ENCODE results near the gene OPCML. TPM values are rescaled to one million over a fixed set of nuclear protein-coding genes. Genes with fewer than 3 reads are reported as not detected.

The OPCML gene
- total and polyA plus RNA-seq, 2 experiments from 2014 or later, result 1.2 to 4.4 TPM

- TF ChIP-seq, protein P1, sequence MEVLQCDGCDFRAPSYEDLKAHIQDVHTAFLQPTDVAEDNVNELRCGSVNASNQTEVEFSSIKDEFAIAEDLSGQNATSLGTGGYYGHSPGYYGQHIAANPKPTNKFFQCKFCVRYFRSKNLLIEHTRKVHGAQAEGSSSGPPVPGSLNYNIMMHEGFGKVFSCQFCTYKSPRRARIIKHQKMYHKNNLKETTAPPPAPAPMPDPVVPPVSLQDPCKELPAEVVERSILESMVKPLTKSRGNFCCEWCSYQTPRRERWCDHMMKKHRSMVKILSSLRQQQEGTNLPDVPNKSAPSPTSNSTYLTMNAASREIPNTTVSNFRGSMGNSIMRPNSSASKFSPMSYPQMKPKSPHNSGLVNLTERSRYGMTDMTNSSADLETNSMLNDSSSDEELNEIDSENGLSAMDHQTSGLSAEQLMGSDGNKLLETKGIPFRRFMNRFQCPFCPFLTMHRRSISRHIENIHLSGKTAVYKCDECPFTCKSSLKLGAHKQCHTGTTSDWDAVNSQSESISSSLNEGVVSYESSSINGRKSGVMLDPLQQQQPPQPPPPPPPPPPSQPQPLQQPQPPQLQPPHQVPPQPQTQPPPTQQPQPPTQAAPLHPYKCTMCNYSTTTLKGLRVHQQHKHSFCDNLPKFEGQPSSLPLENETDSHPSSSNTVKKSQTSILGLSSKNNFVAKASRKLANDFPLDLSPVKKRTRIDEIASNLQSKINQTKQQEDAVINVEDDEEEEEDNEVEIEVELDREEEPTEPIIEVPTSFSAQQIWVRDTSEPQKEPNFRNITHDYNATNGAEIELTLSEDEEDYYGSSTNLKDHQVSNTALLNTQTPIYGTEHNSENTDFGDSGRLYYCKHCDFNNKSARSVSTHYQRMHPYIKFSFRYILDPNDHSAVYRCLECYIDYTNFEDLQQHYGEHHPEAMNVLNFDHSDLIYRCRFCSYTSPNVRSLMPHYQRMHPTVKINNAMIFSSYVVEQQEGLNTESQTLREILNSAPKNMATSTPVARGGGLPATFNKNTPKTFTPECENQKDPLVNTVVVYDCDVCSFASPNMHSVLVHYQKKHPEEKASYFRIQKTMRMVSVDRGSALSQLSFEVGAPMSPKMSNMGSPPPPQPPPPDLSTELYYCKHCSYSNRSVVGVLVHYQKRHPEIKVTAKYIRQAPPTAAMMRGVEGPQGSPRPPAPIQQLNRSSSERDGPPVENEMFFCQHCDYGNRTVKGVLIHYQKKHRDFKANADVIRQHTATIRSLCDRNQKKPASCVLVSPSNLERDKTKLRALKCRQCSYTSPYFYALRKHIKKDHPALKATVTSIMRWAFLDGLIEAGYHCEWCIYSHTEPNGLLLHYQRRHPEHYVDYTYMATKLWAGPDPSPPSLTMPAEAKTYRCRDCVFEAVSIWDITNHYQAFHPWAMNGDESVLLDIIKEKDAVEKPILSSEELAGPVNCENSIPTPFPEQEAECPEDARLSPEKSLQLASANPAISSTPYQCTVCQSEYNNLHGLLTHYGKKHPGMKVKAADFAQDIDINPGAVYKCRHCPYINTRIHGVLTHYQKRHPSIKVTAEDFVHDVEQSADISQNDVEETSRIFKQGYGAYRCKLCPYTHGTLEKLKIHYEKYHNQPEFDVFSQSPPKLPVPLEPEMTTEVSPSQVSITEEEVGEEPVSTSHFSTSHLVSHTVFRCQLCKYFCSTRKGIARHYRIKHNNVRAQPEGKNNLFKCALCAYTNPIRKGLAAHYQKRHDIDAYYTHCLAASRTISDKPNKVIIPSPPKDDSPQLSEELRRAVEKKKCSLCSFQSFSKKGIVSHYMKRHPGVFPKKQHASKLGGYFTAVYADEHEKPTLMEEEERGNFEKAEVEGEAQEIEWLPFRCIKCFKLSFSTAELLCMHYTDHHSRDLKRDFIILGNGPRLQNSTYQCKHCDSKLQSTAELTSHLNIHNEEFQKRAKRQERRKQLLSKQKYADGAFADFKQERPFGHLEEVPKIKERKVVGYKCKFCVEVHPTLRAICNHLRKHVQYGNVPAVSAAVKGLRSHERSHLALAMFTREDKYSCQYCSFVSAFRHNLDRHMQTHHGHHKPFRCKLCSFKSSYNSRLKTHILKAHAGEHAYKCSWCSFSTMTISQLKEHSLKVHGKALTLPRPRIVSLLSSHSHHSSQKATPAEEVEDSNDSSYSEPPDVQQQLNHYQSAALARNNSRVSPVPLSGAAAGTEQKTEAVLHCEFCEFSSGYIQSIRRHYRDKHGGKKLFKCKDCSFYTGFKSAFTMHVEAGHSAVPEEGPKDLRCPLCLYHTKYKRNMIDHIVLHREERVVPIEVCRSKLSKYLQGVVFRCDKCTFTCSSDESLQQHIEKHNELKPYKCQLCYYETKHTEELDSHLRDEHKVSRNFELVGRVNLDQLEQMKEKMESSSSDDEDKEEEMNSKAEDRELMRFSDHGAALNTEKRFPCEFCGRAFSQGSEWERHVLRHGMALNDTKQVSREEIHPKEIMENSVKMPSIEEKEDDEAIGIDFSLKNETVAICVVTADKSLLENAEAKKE (CRISPR knock-in tag; IDR thresholded peaks at IDR 0.05), result no peak
- TF ChIP-seq ZNF331 (CRISPR knock-in tag; IDR thresholded peaks at IDR 0.05; ENCODE audit: low read depth) (no peak), ZNF114 (CRISPR knock-in tag; IDR thresholded peaks at IDR 0.05) (no peak), CREB1 (CRISPR knock-in tag; IDR thresholded peaks at IDR 0.05; ENCODE audit: low read depth) (no peak), NANOG (IDR thresholded peaks at IDR 0.05; ENCODE audit: borderline replicate concordance) (no peak), JUNB (IDR thresholded peaks at IDR 0.05; ENCODE audit: unreplicated experiment) (no peak), STAT1 (IDR thresholded peaks at IDR 0.05; ENCODE audit: unreplicated experiment) (no peak), EZH2 (IDR thresholded peaks at IDR 0.05; ENCODE audit: low read depth, unreplicated experiment) (no peak)
These were observed 1004.1 kb downstream of the OPCML start (continued) for GRCh38 chr11:132528181-132528580.

DNA sequence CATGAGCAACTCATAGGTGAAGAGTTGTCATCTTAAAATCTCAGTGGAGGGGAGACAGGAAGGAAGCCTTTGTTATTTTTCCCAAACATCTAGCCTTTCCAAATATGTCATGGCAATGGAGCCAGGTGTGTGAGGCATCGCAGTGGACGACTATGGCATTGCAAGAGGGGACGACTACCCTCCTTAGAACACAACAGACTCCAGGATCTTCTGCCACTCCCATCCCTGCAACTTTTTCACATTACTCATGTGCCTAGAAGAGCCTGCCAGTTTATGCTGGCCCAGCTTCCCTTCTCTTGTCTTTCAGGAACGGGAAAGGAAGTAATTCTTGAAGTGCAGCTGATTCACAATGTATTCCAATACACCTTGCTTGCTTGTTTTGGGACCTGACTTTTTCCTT, 1008.4 kb downstream of the OPCML start:
- H3K36me3 Mint-ChIP-seq (ENCODE audit: low read depth), result no peaks in the 10 kb centered on the region
- Histone ChIP-seq H4K20me1 (replicated peaks; ENCODE audit: insufficient read depth) (no peaks in the 10 kb centered on the region), H3K27ac (ENCODE audit: low read depth) (no peak overlapping the region), H3K9me2 (ENCODE audit: insufficient read depth) (0 out of 2 replicates have a peak, but pooled peaks cover 6% of the 10 kb centered on the region), H3K4me3 (no peak overlapping the region), H3F3A (replicated peaks; ENCODE audit: low read depth) (no peaks in the 10 kb centered on the region), H3K36me3 (ENCODE audit: insufficient read depth) (no peaks in the 10 kb centered on the region), H3K4me1 (ENCODE audit: insufficient read depth) (no peaks in the 10 kb centered on the region), H3K27me3 (ENCODE audit: insufficient read depth) (no peaks in the 10 kb centered on the region), H3K4me2 (no peak overlapping the region), H3K79me2 (replicated peaks; ENCODE audit: insufficient read depth) (no peaks in the 10 kb centered on the region), H2AFZ (no peak overlapping the region)
- H3K4me1 Mint-ChIP-seq, result no peaks in the 10 kb centered on the region
- TF ChIP-seq JUNB (IDR thresholded peaks at IDR 0.05; ENCODE audit: unreplicated experiment) (no peak), EZH2phosphoT487 (IDR thresholded peaks at IDR 0.05; ENCODE audit: unreplicated experiment) (no peak), EZH2 (IDR thresholded peaks at IDR 0.05; ENCODE audit: low read depth, unreplicated experiment) (no peak), ETS1 (IDR thresholded peaks at IDR 0.05) (no peak), ZNF331 (CRISPR knock-in tag; IDR thresholded peaks at IDR 0.05; ENCODE audit: low read depth) (no peak)
- H3K27me3 Mint-ChIP-seq (ENCODE audit: insufficient read depth, low read depth, poor library complexity), result peaks cover 3% of the 10 kb centered on the region
- no peak overlapping the region for H3K4me3 Mint-ChIP-seq
- DNase-seq (ENCODE audit: low spot score) (peak; percentile 42), ATAC-seq (peak; percentile 67)
- H3K9me3 Mint-ChIP-seq, result peaks cover 2% of the 10 kb centered on the region; the same call in 1 of the 3 replicates
- no peak overlapping the region for H3K27ac Mint-ChIP-seq

Data from GM23338 (cell line).